HG03378 (cell line): ENCODE results near the gene BRAF.
"Not testable (repeated sequence)": the region's sequence is repeated elsewhere in the genome, so short reads cannot be mapped to it uniquely, and the experiment has no call there.

ENCODE experiments used
- ATAC-seq: cut with Tn5 transposase; IDR thresholded peaks from one replicate; pipeline ENCODE4 v1.9.1; 2021; ENCODE audit warnings: mild to moderate bottlenecking, moderate library complexity; ENCODE audit not compliant: unreplicated experiment

The BRAF gene

GRCh38 chr7:140684066-140684950, 240.4 kb downstream of the BRAF start:
- ATAC-seq: no peak

- ATAC-seq: no peak
Measured at GRCh38 chr7:140683657-140684056, 241.1 kb downstream of the BRAF start.

GRCh38 chr7:140681766-140682165, 243.0 kb downstream of the BRAF start:
- no peak for ATAC-seq

GRCh38 chr7:140680886-140681285, 243.8 kb downstream of the BRAF start:
- ATAC-seq: no peak

GRCh38 chr7:140679186-140679585, 245.5 kb downstream of the BRAF start:
- ATAC-seq: no peak

- ATAC-seq: no peak
Measured at GRCh38 chr7:140678816-140679130, 246.0 kb downstream of the BRAF start.

GRCh38 chr7:140678081-140678815, 246.5 kb downstream of the BRAF start:
- no peak for ATAC-seq

- no peak for ATAC-seq
Measured at GRCh38 chr7:140677496-140677895, 247.2 kb downstream of the BRAF start.

- not testable (repeated sequence) for ATAC-seq
Measured at GRCh38 chr7:140676956-140677355, 247.8 kb downstream of the BRAF start.

GRCh38 chr7:140676306-140676705, 248.4 kb downstream of the BRAF start:
- ATAC-seq: peak; percentile 75

GRCh38 chr7:140675726-140676125, 249.0 kb downstream of the BRAF start:
- ATAC-seq: no peak

GRCh38 chr7:140674899-140675701, 249.6 kb downstream of the BRAF start:
- ATAC-seq: no peak

- ATAC-seq: no peak
Measured at GRCh38 chr7:140674356-140674800, 250.4 kb downstream of the BRAF start.

GRCh38 chr7:140673774-140674155, 251.0 kb downstream of the BRAF start:
- no peak for ATAC-seq

GRCh38 chr7:140673063-140673773, 251.5 kb downstream of the BRAF start:
- peak; percentile 33 for ATAC-seq

- peak; percentile 10 for ATAC-seq
Measured at GRCh38 chr7:140672382-140673062, 252.2 kb downstream of the BRAF start, which contains the start of gene ADCK2. Gene ADCK2 (plus strand): TSS chr7:140672945. CDS start chr7:140673331, 386 bp downstream.

GRCh38 chr7:140671966-140672365, 252.8 kb downstream of the BRAF start:
- ATAC-seq: no peak

- no peak for ATAC-seq
Measured at GRCh38 chr7:140670343-140670935, 254.3 kb downstream of the BRAF start.

- ATAC-seq: not testable (repeated sequence)
Measured at GRCh38 chr7:140669862-140670261, 254.9 kb downstream of the BRAF start.

GRCh38 chr7:140669352-140669751, 255.4 kb downstream of the BRAF start:
- no peak for ATAC-seq
